HepG2 (cell line): ENCODE results near the gene SS18L1. TPM values are rescaled to one million over a fixed set of nuclear protein-coding genes. Genes with fewer than 3 reads are reported as not detected.
A peak's percentile ranks its signal among the peaks of the same experiment; 100 is the strongest.

ENCODE experiments used
- AGO2 ChIP-seq: fragments of 200-400 bp; formaldehyde crosslinking; optimal IDR thresholded peaks from 2 replicates; pipeline ENCODE3; 2017; ENCODE audit warnings: mild to moderate bottlenecking, low read depth, low read length, moderate library complexity
- AHR ChIP-seq: IDR thresholded peaks from 2 replicates; pipeline ENCODE4 v1.6.1; 2018; ENCODE audit warnings: missing genetic modification reagents, missing compliant biosample characterization
- ATM ChIP-seq: fragments of 450-650 bp; IDR thresholded peaks from 2 replicates; pipeline ENCODE4 v1.7.1; 2017; ENCODE audit warnings: mild to moderate bottlenecking, borderline replicate concordance
- HDAC6 ChIP-seq: fragments of 200-600 bp; sonication (generic); IDR thresholded peaks from 2 replicates; pipeline ENCODE4 v1.7.0; 2017; ENCODE audit warnings: mild to moderate bottlenecking, antibody characterized with exemption, low read length, low read depth
- KLF11 ChIP-seq: IDR thresholded peaks from 2 replicates; pipeline ENCODE4 v1.6.1; 2016; ENCODE audit warnings: missing compliant biosample characterization
- KLF16 ChIP-seq, 2 experiments: sonication (generic) in 1 of 2; formaldehyde crosslinking in 1 of 2; IDR thresholded peaks; 2 replicates each; pipeline versions ENCODE4 v1.6.1 to v1.8.0; 2016 to 2023; ENCODE audit warnings: missing genetic modification reagents in 2 of 2, missing compliant biosample characterization in 1 of 2
- MED8 ChIP-seq: sonication (generic); formaldehyde crosslinking; IDR thresholded peaks from 2 replicates; pipeline ENCODE4 v1.8.1; 2023; ENCODE audit warnings: mild to moderate bottlenecking, missing genetic modification reagents; ENCODE audit not compliant: insufficient replicate concordance
- NFE2L1 ChIP-seq: sonication (generic); formaldehyde crosslinking; IDR thresholded peaks from 2 replicates; pipeline ENCODE4 v1.4.0; 2020; ENCODE audit warnings: missing genetic modification reagents, mild to moderate bottlenecking, borderline replicate concordance
- NR2C2 ChIP-seq: sonication (generic); formaldehyde crosslinking; IDR thresholded peaks from 2 replicates; pipeline ENCODE4 v1.4.0; 2020; ENCODE audit warnings: missing genetic modification reagents, mild to moderate bottlenecking, moderate library complexity, borderline replicate concordance
- PAWR ChIP-seq: sonication (generic); formaldehyde crosslinking; IDR thresholded peaks from 2 replicates; pipeline ENCODE4 v1.4.0; 2020; ENCODE audit warnings: missing genetic modification reagents, mild to moderate bottlenecking, borderline replicate concordance
- RAD21 ChIP-seq: fragments of 450-650 bp; formaldehyde crosslinking; IDR thresholded peaks from 2 replicates; pipeline ENCODE4 v1.5.0; 2020; ENCODE audit warnings: mild to moderate bottlenecking
- SAFB2 ChIP-seq: sonication (generic); formaldehyde crosslinking; IDR thresholded peaks from 2 replicates; pipeline ENCODE4 v1.5.1; 2020; ENCODE audit warnings: missing genetic modification reagents, low read depth, mild to moderate bottlenecking, borderline replicate concordance
- SKI ChIP-seq: fragments of 450-650 bp; IDR thresholded peaks from one replicate; pipeline ENCODE4 v1.6.1; 2018; ENCODE audit warnings: mild to moderate bottlenecking; ENCODE audit not compliant: partially characterized antibody
- TOPORS ChIP-seq: sonication (generic); formaldehyde crosslinking; IDR thresholded peaks from 2 replicates; pipeline ENCODE4 v1.8.0; 2023; ENCODE audit warnings: mild to moderate bottlenecking, missing genetic modification reagents
- TP53 ChIP-seq: sonication (generic); formaldehyde crosslinking; conservative IDR thresholded peaks from 2 replicates; pipeline ENCODE4 v1.4.0; 2020; ENCODE audit warnings: missing genetic modification reagents
- ZEB1 ChIP-seq: IDR thresholded peaks from 2 replicates; pipeline ENCODE4 v1.6.1; 2012; ENCODE audit warnings: mild to moderate bottlenecking, low read depth, inconsistent platforms; ENCODE audit not compliant: insufficient replicate concordance
- ZNF160 ChIP-seq: sonication (generic); formaldehyde crosslinking; IDR thresholded peaks from 2 replicates; pipeline ENCODE4 v1.8.0; 2022; ENCODE audit warnings: mild to moderate bottlenecking, inconsistent platforms, missing genetic modification reagents
- ZNF180 ChIP-seq: sonication (generic); formaldehyde crosslinking; IDR thresholded peaks from 2 replicates; pipeline ENCODE4 v1.4.0; 2020; ENCODE audit warnings: low read depth, missing genetic modification reagents, borderline replicate concordance
- ZNF3 ChIP-seq: IDR thresholded peaks from 2 replicates; pipeline ENCODE4 v1.7.0; 2017; ENCODE audit warnings: inconsistent platforms
- ZNF580 ChIP-seq: IDR thresholded peaks from 2 replicates; pipeline ENCODE4 v1.6.1; 2016; ENCODE audit warnings: low read depth, borderline replicate concordance
- ZSCAN5A ChIP-seq: sonication (generic); formaldehyde crosslinking; IDR thresholded peaks from 2 replicates; pipeline ENCODE4 v1.8.0; 2022; ENCODE audit warnings: mild to moderate bottlenecking, missing genetic modification reagents, borderline replicate concordance
- polyA plus RNA-seq, 8 experiments: library from polyadenylated mRNA; depleted of rRNA in 3 of 8; stranded (reverse) in 7 of 8; unstranded in 1 of 8; fragments of >200 nt; fragmentation: Illumina TruSeq in 4 of 8; extraction: Trizol in 4 of 8; gene quantifications; 2 replicates each; pipeline versions ENCODE4 v1.2.1 to v1.2.3, GENCODE V29; 2011 to 2016; ENCODE audit warnings: low read depth in 4 of 8, missing spikeins in 1 of 8, mixed read lengths in 1 of 8; ENCODE audit not compliant: insufficient read depth in 1 of 8
- total RNA-seq, 5 experiments: library from RNA; depleted of rRNA; stranded (reverse); fragments of >200 nt; fragmentation: Illumina TruSeq; extraction: Trizol; gene quantifications; 2 replicates each; pipeline ENCODE4 v1.2.3, GENCODE V29; 2016; ENCODE audit warnings: low read depth in 1 of 5
- TF ChIP-seq, protein P1 (sequence below): sonication (generic); formaldehyde crosslinking; IDR thresholded peaks from 2 replicates; pipeline ENCODE4 v1.5.0; 2020; ENCODE audit warnings: missing genetic modification reagents, mild to moderate bottlenecking, borderline replicate concordance

The SS18L1 gene
- total and polyA plus RNA-seq, 2 of the 13 experiments (the other 11 are each of a cell fraction or from before 2014, with no cell fraction given), result 17.8 to 27.6 TPM

DNA sequence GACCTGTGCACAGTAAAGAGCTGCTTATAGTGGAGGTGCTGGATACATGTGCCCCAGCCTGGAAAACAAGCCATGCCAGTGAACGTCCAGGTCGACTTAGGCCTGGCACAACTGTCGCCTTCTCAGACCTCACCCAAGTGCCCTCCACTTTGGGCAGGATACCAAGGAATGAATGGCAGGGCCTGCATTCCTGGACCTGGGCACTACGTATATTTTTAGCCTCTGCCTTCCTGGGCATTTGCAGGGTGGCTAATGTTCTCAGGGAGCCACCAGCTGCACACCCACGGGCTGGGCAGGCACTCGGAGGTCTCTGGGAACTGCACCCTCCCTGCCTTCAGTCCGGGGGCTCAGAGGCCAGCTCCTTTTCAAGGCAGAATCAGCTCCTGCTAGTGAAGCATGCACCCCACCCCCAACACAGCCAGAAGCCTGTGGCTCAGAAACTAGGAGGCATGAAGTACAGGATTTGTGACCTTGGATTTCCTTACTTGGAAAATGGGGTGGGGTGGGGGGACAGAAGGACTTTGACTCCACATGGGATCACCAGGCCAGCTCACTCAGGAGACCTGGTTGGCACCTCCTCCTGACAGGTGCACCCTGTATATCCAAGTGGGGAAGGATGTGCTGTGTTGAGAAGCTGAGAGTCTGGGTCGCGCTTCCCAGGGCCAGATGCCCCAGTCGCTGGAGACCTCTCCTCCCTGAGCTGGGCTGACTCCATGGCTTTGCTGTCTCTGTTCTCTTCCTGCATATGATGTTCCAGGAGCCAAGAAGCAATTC, 23.8 kb upstream of the SS18L1 start (continued):
- TF ChIP-seq KLF11 (CRISPR knock-in tag) (no peak), AHR (CRISPR knock-in tag) (no peak), KLF16 (CRISPR knock-in tag; IDR thresholded peaks at IDR 0.05) (peak in 1 of 2 experiments; percentile 71; a peak in 2 of 4 replicates), RAD21 (CRISPR knock-in tag) (no peak), AGO2 (no peak), ZNF3 (CRISPR knock-in tag) (no peak), NFE2L1 (no peak), MED8 (CRISPR knock-in tag) (no peak), ZEB1 (peak; percentile 89), SAFB2 (CRISPR knock-in tag) (no peak), ZNF160 (0 out of 2 replicates have a peak, but pooled peaks have one; percentile 38), ATM (no peak), ZNF180 (CRISPR knock-in tag) (no peak; the same call in 1 of the 2 replicates), ZNF580 (CRISPR knock-in tag) (no peak), ZSCAN5A (CRISPR knock-in tag) (no peak), TP53 (no peak), NR2C2 (CRISPR knock-in tag) (no peak), PAWR (CRISPR knock-in tag) (no peak), TOPORS (no peak; the same call in 1 of the 2 replicates), HDAC6 (no peak), SKI (peak; percentile 35)
- TF ChIP-seq, protein P1, sequence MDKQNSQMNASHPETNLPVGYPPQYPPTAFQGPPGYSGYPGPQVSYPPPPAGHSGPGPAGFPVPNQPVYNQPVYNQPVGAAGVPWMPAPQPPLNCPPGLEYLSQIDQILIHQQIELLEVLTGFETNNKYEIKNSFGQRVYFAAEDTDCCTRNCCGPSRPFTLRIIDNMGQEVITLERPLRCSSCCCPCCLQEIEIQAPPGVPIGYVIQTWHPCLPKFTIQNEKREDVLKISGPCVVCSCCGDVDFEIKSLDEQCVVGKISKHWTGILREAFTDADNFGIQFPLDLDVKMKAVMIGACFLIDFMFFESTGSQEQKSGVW (CRISPR knock-in tag), result no peak
